IPS DF 4.7 (cell line): Measurements from ENCODE around the gene DZANK1.
"Not testable (repeated sequence)": the region's sequence is repeated elsewhere in the genome, so short reads cannot be mapped to it uniquely, and the experiment has no call there.

Experiments used
- DNase-seq: peaks from one replicate; pipeline ENCODE4 v3.0.0-alpha.2; 2013; ENCODE audit warnings: low spot score; ENCODE audit errors: extremely low read depth

The DZANK1 gene

GRCh38 chr20:18466894-18467730 is at the start of gene DZANK1, which contains the start of gene POLR3F:
Gene DZANK1 (minus strand): TSS chr20:18467030. CDS start chr20:18465358, 1,672 bp downstream.
Gene POLR3F (plus strand): TSS chr20:18467390. CDS start chr20:18467507, 117 bp downstream.
- DNase-seq, result peak; percentile 89

DNA sequence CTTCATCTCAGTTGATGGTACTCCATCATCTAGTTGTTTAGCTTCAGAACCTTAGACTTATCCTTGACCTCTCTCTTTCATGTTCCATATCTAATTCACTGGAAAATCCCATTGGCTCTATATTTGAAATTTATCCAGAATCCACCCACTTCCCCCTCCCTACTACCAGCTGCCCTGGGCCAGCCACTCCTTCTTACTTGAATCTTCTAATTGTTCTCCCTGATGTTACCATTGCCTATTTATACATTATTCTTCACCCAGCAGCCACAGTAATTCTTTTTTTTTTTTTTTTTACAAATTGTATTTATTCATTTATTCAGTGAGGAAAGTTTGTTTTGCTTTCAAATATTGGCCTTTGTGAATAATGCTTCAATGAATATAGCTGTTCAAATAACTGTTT is 49.1 kb upstream of the DZANK1 start:
- no peak for DNase-seq

DNA sequence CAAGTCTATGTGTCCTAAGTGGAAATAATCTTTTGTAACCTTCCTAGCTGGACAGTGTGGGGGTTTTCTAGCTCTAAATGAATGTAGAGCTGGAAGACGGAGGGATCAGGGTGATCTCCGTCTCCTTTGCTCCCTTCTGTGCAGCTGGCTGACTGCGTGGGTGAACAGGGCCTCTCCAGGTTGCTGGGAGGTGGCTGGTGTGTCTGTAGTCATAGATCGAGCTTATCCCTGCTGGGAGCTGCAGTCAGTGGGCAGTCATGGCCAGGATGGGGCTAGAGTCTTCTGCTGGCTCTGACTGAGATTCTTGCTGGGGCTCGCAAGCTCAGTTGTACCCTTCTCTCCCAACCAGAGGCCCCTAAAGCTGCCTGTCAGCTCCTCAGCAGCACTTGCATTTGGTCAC is 47.3 kb upstream of the DZANK1 start:
- no peak for DNase-seq

DNA sequence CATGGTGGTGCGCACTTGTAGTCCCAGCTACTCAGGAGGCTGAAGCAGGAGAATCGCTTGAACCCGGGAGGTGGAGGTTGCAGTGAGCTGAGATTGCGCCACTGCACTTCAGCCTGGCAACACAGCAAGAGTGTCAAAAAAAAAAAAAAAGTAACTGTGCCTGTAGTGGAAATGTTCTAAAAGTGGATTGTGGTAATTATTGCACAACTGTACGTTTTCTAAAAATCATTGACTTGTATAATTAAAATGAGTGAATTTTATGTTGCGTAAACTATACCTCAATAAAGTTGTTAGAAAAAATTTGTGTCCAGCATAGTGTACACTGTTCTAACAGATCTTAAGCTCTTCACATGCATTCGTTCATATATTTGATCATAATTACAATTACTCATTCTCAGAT is 46.4 kb upstream of the DZANK1 start:
- no peak for DNase-seq

- no peak for DNase-seq
Observed at GRCh38 chr20:18511571-18511970, 44.7 kb upstream of the DZANK1 start.

- peak; percentile 95 for DNase-seq
Observed at GRCh38 chr20:18507218-18508191, 40.7 kb upstream of the DZANK1 start, which contains the start of gene SEC23B. Gene SEC23B (plus strand): TSS chr20:18507940. CDS start chr20:18510836, 2,896 bp downstream.

- DNase-seq, result no peak
Observed at GRCh38 chr20:18506744-18507143, 39.9 kb upstream of the DZANK1 start.

GRCh38 chr20:18504479-18505060 is 37.7 kb upstream of the DZANK1 start:
- DNase-seq, result no peak

- not testable (repeated sequence) for DNase-seq
Observed at GRCh38 chr20:18501672-18502071, 34.8 kb upstream of the DZANK1 start.

DNA sequence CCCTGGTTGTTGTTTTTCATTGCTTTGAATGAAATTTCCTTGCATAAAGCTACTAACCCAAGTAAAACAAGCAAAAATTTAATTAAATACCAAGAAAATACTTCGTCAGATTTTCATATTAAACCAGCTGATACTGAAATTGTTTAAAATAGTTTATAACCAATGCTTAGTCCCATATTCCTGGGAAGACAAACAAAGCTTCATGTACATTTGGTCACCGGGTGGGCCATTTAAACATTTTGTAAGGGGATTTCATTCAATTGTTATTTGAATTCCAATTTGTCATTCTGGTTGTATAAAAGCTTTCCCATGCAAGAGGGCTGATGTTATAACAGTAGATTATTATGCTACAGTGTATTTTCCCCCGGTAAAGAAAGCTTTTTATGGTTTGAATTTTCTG is 30.8 kb upstream of the DZANK1 start:
- no peak for DNase-seq

DNA sequence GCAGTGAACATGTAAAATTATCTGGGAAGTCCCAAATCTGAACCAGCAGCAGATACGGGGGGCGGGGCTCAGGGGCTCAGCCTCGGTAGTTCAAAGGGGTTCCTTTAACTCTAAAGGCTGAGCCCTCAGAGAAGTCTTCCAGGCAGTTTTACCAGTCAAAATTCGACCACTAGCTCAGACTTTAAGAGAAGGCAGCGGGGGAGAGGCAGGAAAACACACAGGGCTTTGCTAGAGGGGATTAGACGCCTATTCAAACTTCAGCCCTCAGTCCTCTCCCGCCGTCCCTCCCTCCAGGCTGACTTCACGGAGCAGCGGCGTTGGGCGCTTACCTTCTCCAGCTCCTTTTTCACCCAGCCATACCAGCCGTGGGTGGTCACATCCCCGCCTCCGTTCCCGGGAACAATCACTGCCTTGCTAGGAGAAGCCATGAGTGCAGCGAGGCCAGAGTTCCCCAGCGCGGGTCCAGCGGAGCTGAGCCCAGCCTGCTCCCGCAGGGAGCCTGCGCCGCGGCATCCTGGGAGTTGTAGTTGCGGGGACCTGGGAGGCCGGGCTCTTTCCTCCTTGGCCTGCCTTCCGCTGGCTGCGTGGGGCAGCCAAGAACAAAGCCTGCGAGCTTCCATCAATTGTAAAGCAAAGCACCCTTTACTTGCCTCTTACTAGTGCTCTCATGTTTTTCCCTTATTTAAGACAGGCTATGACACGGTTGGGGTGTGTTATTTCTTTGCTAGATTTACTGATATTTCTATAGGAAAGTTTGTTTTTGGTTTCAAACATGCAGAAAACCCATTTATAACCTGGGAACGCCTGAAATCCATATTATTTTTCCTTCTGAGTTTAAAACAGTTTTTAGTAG is 30.1 kb upstream of the DZANK1 start, which contains the start of gene RBBP9:
Gene RBBP9, minus strand, starts transcription at position 486 of the 853 bp plus-strand sequence. Its CDS starts 58 bp downstream, at position 428.
- DNase-seq, result peak; percentile 56

GRCh38 chr20:18496042-18496441 is 29.2 kb upstream of the DZANK1 start:
- DNase-seq, result no peak

DNA sequence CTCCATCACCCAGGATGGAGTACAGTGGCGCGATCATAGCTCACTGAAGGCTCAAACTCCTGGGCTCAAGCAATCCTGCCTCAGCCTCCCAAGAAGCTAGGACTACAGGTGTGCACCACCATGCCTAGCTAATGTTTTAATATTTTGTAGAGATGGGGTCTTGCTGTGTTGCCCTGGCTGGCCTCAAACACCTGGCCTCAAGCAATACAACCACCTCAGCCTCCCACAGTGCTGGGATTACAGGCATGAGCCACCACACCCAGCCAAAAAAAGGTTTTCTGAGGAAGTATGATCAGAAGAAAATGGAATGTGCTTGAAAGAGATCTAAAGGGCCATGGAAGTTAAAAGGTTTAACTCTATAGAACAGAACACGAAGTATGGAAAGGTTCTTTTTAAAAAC is 21.5 kb upstream of the DZANK1 start:
- no peak for DNase-seq

DNA sequence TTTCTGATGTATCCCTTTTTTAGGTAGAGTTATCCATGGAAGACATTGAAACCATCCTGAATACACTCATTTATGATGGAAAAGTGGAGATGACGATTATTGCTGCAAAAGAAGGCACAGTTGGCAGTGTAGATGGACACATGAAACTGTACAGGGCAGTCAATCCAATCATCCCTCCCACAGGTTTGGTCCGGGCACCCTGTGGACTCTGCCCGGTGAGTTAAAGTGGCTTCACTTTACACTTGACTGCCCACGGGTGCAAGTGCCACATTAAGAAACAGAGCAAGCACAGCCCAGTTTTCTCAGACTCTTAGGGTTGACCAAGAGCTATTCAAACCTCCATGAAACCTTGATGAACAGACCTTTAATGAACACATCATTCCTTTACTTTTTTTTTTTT is 14.8 kb upstream of the DZANK1 start:
- no peak for DNase-seq

DNA sequence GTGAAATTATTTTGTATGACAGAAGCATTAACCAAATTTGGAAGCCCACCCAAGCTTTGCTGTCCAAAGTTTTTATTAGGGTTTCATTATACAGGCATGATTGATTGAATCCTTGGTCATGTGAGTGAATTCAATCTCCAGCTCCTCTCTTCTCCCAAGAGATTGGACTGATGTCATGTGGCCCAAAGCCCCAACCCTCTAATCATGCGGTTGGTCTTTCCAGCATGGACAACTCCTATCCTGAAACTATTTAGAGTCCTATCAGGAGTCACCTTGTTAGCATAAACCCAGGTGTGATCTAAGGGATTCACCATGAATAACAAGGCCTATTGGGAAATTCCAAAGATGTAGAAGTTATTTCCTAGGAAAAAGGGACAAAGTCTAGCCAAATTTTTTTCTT is 11.0 kb upstream of the DZANK1 start:
- no peak for DNase-seq

- no peak for DNase-seq
Observed at GRCh38 chr20:18477218-18477617, 10.4 kb upstream of the DZANK1 start.

DNA sequence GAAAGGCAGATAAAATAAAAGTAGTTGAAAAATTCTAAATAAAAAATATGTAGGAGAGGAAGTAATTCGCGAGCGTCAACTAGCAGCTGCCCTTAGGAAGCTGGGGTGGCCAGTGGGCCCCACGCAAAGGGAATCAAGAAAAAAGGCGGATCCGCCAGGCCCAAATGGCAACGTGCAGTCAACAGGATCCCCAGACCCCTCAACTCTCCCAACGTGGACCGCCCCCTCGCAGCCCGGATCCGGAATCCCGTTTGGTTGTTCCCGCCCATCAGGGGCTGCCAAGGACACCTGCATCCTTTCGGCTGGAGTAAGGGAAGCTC is 296 bp downstream of the DZANK1 start:
- peak; percentile 30 for DNase-seq

DNA sequence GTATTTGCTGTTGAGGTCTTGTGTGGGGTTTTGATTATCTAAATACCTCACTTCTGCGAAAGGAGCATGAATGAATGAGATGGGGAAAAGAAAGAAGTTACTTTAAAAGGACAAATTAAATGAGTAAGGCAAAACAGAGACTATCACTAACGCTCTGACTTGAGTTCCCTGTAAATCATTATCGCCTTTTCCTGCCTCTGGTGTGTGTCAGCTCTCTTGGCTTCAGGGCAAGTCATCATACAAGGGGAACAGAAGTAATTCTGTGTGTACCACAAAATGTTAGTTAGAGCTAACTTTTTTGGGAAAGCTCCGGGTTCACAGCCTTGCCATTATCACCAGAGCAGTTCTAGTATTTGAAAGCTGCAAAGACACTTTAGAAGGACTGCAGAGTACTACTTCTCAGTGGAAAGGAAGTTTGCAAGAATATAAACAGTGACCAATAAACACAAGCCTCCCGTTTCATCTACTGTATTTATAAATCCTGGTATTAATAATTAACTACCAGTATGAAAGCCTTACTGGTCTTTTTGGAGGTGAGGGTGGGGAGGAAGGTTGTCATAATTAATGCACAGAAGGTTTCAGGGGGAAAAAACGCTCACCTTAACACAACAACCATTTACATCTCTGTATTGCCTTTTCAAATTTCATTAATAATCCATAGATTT is 1.2 kb downstream of the DZANK1 start:
- no peak for DNase-seq

- DNase-seq, result no peak
Observed at GRCh38 chr20:18456600-18456999, 10.2 kb downstream of the DZANK1 start.

GRCh38 chr20:18443886-18444285 is 22.9 kb downstream of the DZANK1 start:
- DNase-seq, result no peak
